HG02840 (cell line): ENCODE data around the gene TMEM174.
"Not testable (repeated sequence)": the region's sequence is repeated elsewhere in the genome, so short reads cannot be mapped to it uniquely, and the experiment has no call there.

Source experiments
- ATAC-seq: cut with Tn5 transposase; IDR thresholded peaks from one replicate; pipeline ENCODE4 v1.9.1; 2021; ENCODE audit warnings: mild to moderate bottlenecking, moderate library complexity, moderate number of reproducible peaks; ENCODE audit not compliant: unreplicated experiment, low FRiP score

TMEM174 gene

DNA sequence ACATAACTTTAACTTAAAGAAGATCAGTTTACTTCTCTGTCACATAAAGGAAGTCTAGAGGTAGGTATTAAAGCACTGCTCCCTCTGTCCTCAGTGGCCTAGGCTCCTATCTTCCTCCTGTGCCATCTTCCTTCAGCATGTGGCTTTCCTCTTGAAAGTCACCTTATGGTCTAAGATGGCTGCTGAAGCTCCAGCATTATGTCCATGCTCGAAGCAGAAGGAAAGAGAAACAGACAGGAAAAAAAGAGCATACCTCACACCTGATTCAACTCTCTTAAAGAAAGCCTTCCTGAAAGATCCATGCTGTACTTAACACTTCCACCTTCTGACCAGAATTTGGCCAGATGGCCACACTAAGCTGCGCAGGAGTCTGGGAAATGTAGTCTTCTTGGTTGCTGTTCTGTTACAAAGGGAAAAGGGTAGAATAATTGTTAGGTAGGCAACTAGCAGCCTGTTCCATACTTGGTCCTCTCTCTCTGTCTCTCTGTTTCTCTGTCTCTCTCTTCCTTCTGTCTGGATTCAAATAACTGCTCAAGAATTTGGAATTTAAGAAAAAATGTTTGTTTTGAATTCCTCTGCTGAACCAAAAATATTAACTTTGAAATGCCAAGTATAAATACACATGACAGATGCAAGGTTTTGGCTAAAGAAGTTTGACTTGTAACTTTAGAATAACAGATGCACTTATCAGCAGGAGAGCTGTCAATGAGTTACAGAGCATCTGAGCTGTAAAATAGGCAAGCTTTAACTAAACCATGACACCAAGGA, 16.0 kb downstream of the TMEM174 start:
- ATAC-seq = no peak

DNA sequence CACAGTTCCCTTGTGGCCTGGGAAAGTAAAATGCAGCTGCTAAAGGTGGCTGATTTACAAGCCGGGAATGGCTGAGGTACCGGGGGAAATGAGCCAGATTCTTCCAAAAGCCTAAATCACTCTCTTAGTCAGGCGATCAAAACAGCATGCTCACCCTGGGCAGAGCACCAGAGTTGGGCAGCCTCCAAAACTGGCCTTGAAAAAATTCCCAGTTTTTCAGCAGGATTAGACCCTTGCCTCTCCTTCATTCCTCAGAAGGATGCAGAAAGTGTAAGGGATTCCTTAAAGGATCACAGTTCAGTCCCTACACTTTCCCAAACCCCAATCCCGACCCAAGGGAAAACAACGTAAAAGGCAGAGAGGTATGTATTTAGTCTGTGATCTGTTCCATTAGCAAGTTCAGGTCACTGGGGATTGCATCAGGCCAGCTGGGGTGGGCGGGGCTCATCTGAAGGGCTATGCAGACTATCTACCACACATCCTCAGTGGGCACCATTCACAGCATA, 16.9 kb downstream of the TMEM174 start:
- no peak for ATAC-seq

GRCh38 chr5:73192370-73192769, 19.4 kb downstream of the TMEM174 start:
- ATAC-seq = no peak

DNA sequence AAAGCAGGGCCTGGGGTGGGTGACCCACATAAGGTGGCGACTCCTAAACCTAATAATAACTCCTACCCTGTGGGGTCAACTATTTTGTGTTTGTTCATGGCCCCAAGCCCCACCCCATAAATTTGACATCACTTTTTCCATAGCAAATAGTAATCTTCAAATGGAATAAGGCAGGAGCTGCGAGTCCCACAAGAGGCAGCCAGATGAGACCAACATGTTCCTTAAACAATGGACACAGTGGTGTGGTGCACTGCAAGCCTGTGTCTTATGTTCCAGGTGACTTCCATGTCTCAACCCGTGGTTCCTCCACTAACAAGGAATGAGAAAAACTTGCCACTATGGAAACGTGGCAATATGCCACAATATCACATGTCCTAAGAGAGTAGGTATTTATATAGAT, 20.6 kb downstream of the TMEM174 start:
- ATAC-seq = no peak

DNA sequence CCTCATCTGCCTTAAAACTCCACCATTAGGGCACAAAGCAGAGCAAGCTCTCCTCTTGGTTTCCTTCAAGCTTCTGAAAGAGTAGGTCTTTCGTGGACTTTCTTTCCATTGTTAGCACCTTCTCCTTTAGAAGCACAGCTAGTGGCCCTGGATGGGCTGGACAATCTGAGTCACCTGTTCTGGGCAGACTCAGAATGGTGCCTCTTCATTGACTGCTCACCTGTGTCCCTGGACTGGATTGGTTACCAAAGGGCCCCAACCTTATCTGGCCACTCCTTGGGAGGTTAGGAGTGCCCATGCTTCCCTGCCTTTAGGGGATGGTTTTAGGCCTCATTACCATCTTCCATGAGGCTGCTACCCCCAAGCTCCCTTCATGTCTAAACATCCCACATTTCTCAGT, 23.2 kb downstream of the TMEM174 start:
- ATAC-seq = no peak

GRCh38 chr5:73197637-73198257, 24.8 kb downstream of the TMEM174 start:
- ATAC-seq = no peak

DNA sequence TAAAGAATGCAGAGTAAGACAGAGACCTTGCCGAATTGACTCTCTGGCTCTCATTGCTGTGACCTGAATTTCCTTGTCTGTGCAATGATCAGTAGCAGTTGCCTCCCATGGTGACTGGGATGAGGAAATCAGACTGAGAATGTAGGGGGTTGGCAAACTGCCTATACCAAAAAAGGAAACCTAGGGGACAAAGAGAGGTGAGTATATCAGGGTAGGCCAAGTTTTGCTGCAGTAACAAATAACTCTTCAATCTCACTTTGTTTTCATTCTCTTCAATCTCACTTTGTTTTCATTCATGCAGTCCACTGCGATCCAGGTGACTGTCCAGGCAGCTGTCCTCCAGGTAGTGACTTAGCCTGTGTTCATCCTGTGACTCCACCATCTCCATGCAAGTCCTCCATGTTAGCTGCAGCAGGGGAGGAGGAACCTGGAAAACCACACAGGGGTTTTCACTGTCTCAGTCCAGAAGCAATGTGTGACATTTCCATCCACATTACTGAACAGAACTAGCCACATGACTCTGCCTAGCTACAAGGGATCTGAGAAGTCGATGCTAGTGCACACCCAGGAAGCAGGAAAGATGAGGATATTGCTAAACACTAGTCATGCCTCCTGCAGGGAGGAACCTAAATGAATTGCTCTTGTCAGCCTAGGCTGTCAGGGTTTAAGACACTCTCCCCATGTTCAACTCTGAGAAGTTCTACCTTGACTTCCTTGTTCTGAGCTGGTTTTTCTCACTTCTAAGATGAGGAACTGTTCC, 26.0 kb downstream of the TMEM174 start:
- no peak for ATAC-seq

GRCh38 chr5:73199671-73200070, 26.7 kb downstream of the TMEM174 start:
- ATAC-seq = no peak

GRCh38 chr5:73201547-73202513, 28.8 kb downstream of the TMEM174 start:
- no peak for ATAC-seq

- no peak for ATAC-seq
Measured at GRCh38 chr5:73204332-73204731, 31.3 kb downstream of the TMEM174 start.

DNA sequence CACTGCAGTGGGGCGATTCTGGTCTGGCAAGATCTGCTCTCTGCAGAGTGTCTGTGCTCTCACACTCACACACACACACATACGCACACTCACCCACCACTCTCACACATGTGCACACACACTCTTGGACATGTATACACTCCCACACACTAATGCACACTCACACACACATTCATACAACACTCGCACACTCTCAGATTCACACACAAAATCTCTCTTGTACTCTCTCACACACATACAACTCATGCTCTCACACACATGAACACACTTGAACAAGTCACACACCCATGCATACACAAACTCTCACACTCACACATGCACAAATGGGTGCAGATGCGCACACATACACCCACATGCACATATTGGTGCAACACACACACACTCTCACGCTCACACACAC, 31.7 kb downstream of the TMEM174 start:
- no peak for ATAC-seq

DNA sequence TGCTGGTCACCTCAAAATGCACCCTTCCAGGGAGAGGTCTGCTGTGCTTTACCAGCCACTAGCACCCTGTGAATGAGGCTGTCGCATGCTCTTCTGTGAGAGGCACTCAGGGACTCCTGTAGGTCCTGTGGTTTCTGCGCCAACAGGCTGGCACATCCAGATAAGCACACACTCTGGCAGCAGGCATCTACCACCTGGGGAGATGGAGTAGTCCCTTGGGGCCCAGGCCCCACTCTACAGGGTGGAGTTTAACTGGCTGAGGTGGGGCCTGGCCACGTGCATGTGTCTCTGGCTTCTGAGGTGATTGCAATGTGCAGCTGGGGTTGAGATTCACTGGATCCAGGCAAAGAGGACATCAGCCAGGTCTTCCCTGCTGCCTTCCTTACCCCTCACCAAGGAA, 32.3 kb downstream of the TMEM174 start:
- no peak for ATAC-seq

DNA sequence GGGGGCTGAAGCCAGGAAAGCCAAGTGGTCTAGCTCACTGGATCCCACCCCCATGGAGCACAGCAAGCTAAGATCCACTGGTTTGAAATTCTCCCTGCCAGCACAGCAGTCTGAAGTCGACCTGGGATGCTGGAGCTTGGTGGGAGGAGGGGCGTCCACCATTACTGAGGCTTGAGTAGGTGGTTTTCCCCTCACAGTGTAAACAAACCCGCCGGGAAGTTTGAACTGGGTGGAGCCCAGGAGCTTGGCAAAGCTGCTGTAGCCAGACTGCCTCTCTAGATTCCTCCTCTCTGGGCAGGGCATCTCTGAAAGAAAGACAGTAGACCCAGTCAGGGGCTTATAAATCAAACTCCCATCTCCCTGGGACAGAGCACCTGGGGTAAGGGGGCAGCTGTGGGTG, 34.2 kb downstream of the TMEM174 start:
- not testable (repeated sequence) for ATAC-seq

DNA sequence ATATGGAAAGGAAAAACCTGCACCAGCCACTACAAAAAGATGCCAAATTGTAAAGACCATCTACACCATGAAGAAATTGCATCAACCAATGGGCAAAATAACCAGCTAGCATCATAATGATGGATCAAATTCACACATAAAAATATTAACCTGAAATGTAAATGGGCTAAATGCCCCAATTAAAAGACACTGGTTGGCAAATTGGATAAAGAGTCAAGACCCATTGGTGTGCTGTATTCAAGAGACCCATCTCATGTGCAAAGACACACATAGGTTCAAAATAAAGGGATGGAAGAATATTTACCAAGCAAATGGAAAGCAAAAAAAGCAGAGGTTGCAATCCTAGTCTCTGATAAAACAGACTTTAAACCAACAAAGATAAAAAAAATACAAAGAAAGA, 36.1 kb downstream of the TMEM174 start:
- ATAC-seq = not testable (repeated sequence)

GRCh38 chr5:73212693-73213092, 39.7 kb downstream of the TMEM174 start:
- ATAC-seq = not testable (repeated sequence)

- ATAC-seq = no peak
Measured at GRCh38 chr5:73213566-73213998, 40.6 kb downstream of the TMEM174 start.

DNA sequence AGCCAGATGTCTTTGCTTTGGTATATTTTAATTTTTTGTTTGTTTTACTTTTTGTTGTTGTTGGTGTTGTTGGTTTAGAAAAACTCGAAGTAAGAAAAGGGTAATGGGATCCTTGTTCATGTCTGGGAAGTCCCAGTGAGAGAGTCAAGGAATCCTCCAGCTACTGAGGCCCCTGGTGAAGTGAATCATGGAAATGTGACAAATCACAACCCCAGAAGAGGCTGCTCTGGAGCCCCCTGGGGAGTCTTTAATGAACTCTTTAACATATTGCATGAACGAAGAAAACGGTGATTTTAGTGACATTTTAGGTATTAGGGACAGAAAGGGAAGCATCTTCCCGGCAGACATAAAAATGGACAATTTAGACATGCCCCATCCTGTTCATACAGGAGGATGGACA, 41.3 kb downstream of the TMEM174 start:
- no peak for ATAC-seq

DNA sequence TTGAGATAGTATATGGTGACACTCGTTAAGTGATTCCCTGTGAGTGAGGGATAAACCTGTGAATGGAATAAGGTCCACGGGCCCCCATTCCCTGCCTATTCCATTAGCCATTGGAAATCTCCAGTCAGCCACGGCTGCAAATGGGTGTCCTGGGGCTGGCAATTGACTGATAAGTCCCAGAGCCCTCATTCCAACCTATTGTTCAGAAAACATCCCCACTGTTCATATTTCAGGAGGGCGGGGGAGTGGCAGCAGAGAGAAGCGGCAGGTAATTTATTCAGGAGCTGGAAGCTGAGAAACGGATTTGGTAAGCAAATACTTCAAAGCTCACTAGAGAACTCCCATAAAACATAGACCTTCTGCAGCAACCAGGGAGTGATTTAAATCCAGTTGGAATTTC, 42.0 kb downstream of the TMEM174 start:
- ATAC-seq = no peak

GRCh38 chr5:73215531-73215890, 42.5 kb downstream of the TMEM174 start:
- no peak for ATAC-seq
